GM19397 (cell line): Measurements from ENCODE around the gene METTL22.

Source experiments
- ATAC-seq: cut with Tn5 transposase; IDR thresholded peaks from one replicate; pipeline ENCODE4 v1.9.1; 2021; ENCODE audit warnings: mild to moderate bottlenecking, moderate library complexity; ENCODE audit not compliant: unreplicated experiment

METTL22 gene

DNA sequence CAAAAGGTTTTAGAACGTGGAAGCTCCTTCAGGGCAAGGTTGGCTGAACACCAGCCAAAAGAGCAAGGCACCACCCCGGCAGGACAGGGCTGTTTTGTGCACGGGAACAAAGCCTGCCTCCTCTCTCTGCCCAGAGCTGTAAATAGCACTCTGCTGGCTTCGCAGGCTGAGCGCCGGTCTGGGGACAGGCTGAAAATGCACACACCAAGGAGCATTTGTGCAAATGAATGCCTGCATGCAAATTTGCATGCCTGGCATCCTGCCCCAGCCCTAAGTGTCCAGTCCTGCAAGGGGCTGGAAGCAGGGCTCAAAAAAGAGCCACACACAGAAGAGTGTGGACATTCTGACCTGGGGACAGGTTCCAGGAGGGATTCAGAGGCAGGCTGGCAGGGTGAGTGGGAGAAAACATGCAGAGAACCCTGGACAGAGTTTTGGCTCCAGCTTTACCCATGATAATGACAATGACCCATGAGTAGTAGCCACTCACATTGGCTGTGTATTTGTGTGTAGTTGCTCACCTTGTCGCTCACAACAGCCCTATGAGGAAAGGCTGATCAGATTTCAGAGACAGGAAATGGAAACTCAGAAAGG is 64.6 kb downstream of the METTL22 start:
- ATAC-seq, result no peak

DNA sequence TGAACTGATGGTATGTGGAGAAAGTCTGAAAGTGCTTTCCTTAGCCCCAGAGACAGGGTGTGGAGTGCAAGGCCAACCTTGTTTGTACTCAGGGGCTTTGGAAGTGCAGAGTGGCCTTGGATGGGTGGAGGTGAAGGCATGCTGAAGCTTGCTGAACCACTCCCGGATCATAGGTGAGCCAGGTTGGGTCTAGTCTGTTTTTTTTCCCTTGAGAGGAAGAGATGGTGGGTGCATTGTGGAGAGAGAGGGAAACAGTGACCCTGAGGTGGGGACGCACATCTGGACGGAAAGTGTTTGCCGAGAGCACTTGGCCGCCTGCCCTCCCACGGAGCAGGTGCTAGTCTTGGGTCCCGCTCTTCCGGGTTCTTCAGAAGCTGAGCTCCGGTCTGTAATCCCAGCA is 65.4 kb downstream of the METTL22 start:
- ATAC-seq, result no peak

DNA sequence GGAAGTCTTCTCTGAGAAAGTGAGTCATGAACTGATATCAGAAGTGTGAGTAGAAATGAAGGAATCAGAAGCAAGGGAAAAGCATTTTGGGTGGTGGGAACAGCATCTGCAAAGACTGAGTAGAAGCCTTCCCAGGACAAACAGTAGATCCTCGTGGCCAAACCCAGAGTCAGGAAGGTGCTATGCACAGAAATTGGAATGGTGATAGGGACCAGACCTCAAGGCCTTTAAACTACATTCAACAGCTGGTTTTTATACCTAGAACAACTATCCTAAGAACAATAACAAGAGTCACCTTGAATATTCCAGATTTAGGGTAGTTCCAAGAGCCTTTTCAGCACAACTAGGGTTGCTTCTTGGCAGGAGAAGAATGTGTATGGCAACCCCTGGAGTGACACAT is 68.2 kb downstream of the METTL22 start:
- ATAC-seq, result no peak

DNA sequence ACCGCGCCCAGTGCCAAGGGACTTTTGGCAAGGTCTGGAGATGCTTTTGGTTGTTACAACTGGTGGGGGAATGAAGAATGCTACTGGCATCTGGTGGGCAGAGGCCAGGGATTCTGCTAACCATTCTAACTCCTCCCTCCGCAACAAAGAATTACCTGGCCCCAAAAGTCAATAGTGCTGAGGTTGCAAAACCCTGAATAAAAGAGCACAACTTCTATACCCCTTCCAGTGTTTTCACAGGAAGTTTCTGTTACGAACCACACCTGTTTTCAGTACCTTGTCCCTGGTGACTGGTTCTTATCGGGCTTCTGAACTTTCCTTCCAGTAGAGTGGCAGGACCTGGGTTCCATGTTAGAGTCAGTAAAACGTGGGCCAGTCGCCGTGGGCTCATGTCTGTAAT is 70.2 kb downstream of the METTL22 start:
- no peak for ATAC-seq

DNA sequence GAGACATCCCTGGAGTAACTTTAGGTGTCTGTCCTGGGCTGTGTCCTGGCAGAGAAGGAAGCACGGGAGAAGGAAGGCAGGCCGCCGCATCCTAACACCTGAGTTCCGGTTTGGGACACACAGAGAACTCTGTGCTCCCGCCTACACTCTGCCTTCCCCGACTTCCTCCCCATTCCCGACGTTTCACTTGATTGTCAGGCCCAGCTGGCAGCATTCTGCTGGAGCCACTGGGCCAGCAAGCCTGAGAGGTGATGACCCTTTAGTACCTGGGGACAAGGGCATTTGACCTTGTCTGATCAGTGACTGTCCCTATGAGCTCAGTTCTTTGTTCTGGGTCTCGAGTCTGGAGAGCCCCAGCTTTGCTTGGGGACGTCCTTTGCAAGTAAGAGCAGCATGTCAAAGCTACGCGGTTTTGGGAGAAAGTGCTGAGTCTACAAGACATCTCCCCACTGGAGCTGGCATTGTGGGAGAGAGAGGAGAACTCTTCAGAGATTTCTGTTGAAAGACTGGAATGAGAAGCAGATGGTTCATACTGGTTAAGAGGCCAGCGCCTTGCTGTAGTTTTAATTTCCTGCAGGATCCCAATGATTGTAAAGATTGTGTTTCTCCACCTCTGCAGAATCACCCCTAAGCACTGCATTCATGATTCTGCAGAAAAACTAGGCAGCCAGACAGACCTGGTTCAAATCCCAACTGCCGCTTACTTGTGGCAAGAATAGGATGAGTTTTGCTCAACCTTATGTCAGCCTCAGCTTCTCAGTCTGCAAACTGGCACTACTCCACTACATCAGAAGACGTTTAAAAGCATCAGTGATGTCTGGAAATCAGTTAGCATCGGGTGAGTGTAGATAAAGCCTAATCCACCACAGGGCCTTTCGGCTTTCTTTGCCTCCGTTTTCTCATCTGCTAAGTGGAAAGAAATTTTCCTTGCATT is 73.6 kb downstream of the METTL22 start:
- ATAC-seq, result no peak

DNA sequence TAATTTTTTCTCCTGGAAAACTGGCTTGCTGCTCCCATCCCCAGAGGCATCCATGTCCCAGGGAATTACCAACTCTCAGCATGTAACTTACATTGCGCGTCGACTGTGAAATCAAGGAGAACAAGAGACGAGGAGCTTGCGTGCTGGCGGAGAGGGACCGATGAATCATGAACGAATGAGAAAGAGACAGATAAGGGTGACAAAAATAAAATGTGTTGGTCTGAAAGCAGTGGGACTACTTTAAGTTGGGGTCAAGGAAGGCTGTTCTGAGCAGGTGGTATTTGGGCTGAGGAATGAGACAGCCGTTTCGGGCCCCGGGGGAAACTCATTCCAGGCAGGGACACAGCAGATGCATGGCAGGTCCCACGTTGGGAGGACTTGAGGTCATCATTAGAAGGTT is 75.4 kb downstream of the METTL22 start:
- no peak for ATAC-seq

DNA sequence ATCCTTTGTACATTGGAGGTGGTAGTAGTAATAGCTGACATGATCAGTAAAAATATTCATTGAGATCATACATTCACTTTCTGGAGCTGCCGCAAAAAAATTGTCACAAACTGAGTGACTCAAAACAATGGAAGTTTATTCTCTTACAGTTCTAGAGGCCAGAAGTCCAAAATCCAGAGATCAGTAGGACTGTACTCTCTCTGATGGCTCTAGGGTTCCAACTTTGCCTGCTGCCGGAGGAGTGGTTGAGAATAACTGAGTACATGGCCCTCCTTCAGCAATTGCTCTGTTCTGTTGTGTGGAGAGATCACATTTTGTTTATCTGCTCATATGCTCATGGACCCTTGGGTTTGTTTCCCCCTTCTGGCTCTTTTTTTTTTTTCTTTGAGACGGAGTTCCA is 76.5 kb downstream of the METTL22 start:
- ATAC-seq, result no peak
